ENCODE results near the gene SLC35F4.

Gene SLC35F4

GRCh38 chr14:57848786-57849185 is 17.1 kb downstream of the SLC35F4 start:
- DNase-seq (ENCODE audit: low spot score) (no peak), FAIRE-seq (no peak)

GRCh38 chr14:57848353-57848752 is 17.5 kb downstream of the SLC35F4 start:
- FAIRE-seq, result no peak
- no peak for DNase-seq (ENCODE audit: low spot score)

- FAIRE-seq (no peak), DNase-seq (ENCODE audit: low spot score) (no peak)
These were observed 18.2 kb downstream of the SLC35F4 start for GRCh38 chr14:57847706-57848105.

- DNase-seq (ENCODE audit: low spot score) (no peak), FAIRE-seq (no peak)
These were observed 18.8 kb downstream of the SLC35F4 start for GRCh38 chr14:57847096-57847495.

GRCh38 chr14:57846596-57846995 is 19.3 kb downstream of the SLC35F4 start:
- FAIRE-seq (no peak), DNase-seq (ENCODE audit: low spot score) (no peak)

GRCh38 chr14:57845802-57846531 is 19.9 kb downstream of the SLC35F4 start:
- DNase-seq (ENCODE audit: low spot score) (no peak), FAIRE-seq (no peak)

- no peak for DNase-seq (ENCODE audit: low spot score)
- no peak for FAIRE-seq
These were observed 20.6 kb downstream of the SLC35F4 start for GRCh38 chr14:57845316-57845715.

- no peak for DNase-seq (ENCODE audit: low spot score)
- no peak for FAIRE-seq
These were observed 28.6 kb downstream of the SLC35F4 start for GRCh38 chr14:57837267-57837666.

- DNase-seq (ENCODE audit: low spot score) (no peak), FAIRE-seq (no peak)
These were observed 30.1 kb downstream of the SLC35F4 start for GRCh38 chr14:57835766-57836165.

- no peak for FAIRE-seq
These were observed 30.9 kb downstream of the SLC35F4 start for GRCh38 chr14:57834961-57835360.

GRCh38 chr14:57834001-57834598 is 31.8 kb downstream of the SLC35F4 start:
- no peak for FAIRE-seq

More at GRCh38 chr14:57834961-57835360, 30.9 kb downstream of the SLC35F4 start:
- no peak for DNase-seq (ENCODE audit: low spot score)

GRCh38 chr14:57833323-57833722 is 32.6 kb downstream of the SLC35F4 start:
- DNase-seq (ENCODE audit: low spot score), result peak; percentile 79
- FAIRE-seq, result peak; percentile 96

More at GRCh38 chr14:57834001-57834598, 31.8 kb downstream of the SLC35F4 start:
- no peak for DNase-seq (ENCODE audit: low spot score)

GRCh38 chr14:57831981-57832380 is 33.9 kb downstream of the SLC35F4 start:
- no peak for DNase-seq (ENCODE audit: low spot score)
- FAIRE-seq, result no peak

- FAIRE-seq, result no peak
- DNase-seq (ENCODE audit: low spot score), result no peak
These were observed 37.2 kb downstream of the SLC35F4 start for GRCh38 chr14:57828713-57829112.

GRCh38 chr14:57823015-57823660 is 42.8 kb downstream of the SLC35F4 start:
- FAIRE-seq (no peak), DNase-seq (ENCODE audit: low spot score) (no peak)

GRCh38 chr14:57822081-57822480 is 43.8 kb downstream of the SLC35F4 start:
- FAIRE-seq (no peak), DNase-seq (ENCODE audit: low spot score) (no peak)

GRCh38 chr14:57820581-57820980 is 45.3 kb downstream of the SLC35F4 start:
- DNase-seq (ENCODE audit: low spot score), result no peak
- FAIRE-seq, result no peak

GRCh38 chr14:57818511-57818910 is 47.4 kb downstream of the SLC35F4 start:
- no peak for FAIRE-seq
- no peak for DNase-seq (ENCODE audit: low spot score)

GRCh38 chr14:57816568-57817284 is 49.2 kb downstream of the SLC35F4 start:
- peak; percentile 30 for DNase-seq (ENCODE audit: low spot score)
- no peak for FAIRE-seq

- DNase-seq (ENCODE audit: low spot score) (no peak), FAIRE-seq (no peak)
These were observed 51.2 kb downstream of the SLC35F4 start for GRCh38 chr14:57814726-57815125.

GRCh38 chr14:57812741-57813140 is 53.2 kb downstream of the SLC35F4 start:
- FAIRE-seq (no peak), DNase-seq (ENCODE audit: low spot score) (no peak)

GRCh38 chr14:57811998-57812546 is 53.8 kb downstream of the SLC35F4 start:
- no peak for FAIRE-seq
- DNase-seq (ENCODE audit: low spot score), result no peak
